NCI-H2107 treated with DMSO at 0.1 percent for 48 hours (cell line): ENCODE data around the gene TSSK2.
"Not testable (repeated sequence)": the region's sequence is repeated elsewhere in the genome, so short reads cannot be mapped to it uniquely, and the experiment has no call there.

Experiments
- DNase-seq: peaks from one replicate; lab custom pipeline; 2025; ENCODE audit not compliant: unreplicated experiment; lab: John Stamatoyannopoulos, UW

TSSK2 gene

GRCh38 chr22:19139974-19140373 lies 8.9 kb downstream of the TSSK2 start:
- no peak for DNase-seq

DNA sequence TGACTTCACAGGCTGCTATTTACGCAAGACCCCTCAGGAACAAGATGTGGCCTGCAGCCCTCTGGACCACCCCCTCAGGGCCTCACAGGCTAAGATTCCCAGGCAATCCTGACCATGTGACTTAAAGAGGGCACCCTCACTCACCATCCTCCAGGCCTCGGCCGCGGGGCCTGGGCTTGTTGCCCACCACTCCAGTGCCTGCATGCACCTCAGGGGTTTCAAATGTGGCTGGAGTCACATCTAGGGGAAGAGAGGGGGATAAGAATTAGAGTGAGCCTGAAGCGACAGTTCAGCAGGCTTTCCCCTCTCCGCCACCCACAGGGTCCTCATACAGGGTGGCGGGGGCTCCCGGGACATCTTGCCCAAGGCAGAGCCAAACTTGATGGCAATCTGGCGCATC lies 11.3 kb downstream of the TSSK2 start:
- no peak for DNase-seq

DNA sequence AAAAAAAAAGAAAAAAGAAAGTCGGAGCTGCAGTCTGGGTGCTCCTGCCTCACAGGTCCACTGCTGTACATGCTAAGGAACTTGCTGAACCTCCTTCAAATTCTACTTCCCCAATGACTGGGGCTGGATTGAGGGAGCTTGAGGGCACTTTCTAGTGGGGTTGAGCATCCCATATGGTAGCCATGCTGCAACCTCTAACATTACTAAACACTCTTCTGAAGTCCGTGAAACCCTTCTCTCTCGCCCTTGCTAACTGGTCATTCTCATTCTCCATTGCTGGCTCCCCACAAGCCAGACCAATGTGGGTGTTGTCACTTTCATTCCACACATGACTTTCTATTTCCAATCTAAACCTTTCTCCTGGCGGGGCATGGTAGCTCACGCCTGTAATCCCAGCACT lies 12.1 kb downstream of the TSSK2 start:
- DNase-seq = no peak

GRCh38 chr22:19143967-19144400 lies 12.9 kb downstream of the TSSK2 start:
- DNase-seq = no peak

DNA sequence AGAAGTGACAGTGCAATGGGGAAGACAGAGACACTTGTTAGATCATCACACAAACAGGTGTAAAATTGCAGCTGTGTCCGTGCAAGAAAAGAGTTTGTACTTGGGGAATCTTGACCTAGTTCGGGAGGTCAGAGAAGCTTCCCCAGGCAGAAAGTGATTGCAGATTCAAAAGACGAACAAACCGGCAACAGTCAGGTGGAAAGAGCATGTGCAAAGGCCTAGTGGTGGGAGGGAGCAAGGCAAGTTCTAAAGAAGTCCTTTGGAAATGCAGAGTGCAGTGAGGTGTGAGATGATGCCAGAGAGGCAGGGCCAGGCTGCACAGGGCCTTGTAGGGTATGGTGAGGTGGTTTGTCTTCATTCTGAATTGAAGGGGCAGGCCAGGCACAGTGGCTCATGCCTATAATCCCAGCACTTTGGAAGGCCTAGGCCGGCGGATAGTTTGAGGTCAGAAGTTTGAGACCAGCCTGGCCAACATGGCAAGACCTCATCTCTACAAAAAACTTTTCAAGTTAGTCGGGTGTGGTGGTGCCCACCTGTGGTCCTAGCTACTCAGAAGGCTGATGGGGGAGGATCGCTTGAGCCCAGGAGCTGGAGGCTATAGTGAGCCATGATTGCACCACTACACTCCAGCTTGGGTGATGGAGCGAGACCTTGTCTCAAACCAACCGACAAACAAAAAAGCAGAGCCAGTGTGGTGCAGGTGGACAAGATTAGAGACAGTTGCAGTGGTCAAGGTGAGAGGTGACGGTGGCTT lies 15.3 kb downstream of the TSSK2 start:
- no peak for DNase-seq

GRCh38 chr22:19147195-19147780 lies 16.2 kb downstream of the TSSK2 start:
- DNase-seq = no peak

- DNase-seq = no peak
These were observed 17.4 kb downstream of the TSSK2 start for GRCh38 chr22:19148417-19149046.

- no peak for DNase-seq
These were observed 18.2 kb downstream of the TSSK2 start for GRCh38 chr22:19149047-19149883.

DNA sequence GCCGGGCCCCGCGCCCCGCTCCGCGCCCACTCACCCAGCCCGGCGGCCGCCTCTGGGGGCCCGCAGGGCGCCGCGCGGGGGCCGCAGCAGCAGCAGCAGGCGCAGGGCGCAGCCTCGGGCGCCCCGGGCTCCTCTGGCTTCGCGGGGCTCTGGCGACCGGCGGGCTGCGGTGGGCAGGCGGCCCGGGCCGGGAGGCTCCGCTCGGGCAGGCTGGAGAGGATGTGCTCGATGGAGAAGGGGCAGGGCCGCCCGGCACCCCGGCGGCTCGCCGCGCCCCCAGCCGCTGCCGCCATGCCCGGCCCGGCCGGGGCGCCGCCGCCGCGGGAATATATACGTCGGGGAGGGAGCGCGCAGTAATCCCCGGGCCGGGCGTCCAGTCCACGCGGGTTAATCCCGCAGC lies 18.9 kb downstream of the TSSK2 start, which contains the start of gene GSC2:
GSC2 (minus strand) TSS at position 302 of the 400 bp plus-strand sequence; CDS start at position 293, 9 bp downstream.
- no peak for DNase-seq

DNA sequence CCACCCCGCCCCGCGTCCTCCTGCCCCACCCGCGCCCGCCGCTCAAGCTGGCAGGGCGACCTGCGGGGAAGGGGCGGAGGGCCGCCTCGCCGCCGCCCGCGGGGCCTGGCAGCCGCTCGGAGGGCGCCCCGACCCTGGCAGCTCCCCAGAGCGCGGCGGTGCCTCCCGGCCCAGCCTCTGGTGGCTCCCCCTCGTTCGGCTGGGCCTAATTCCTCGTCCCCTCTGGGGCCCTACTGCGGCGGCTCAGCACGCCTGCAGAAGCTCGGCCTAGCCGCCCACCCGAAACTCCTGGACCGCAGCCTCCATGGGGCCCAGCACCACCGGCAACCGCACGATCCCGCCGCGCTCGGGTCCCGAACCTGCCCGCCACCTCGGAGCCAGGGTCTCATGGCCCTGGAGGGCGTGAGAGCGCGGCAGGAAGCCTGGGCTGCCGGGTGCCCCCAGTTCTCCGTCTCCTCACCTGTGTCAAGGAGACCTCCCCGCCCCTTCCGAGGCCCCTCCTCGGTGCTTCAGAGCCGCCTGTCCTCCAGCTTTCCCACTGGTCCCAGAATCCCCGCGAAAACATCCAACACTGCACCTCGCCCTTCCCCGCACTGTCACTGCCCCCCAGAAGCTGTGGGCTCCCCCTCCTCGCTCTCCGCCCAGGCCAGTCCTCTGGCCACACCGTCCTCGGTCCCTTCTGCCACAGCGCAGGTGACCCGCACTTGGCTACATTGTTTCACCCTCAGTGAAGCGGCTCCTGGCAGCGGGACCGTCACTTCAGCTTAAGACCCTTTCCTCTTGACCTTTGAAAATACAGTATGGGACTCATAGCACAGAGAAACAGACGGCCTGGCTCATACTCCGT lies 19.6 kb downstream of the TSSK2 start:
- no peak for DNase-seq

- DNase-seq = no peak
These were observed 20.5 kb downstream of the TSSK2 start for GRCh38 chr22:19151329-19152191.

- no peak for DNase-seq
These were observed 22.1 kb downstream of the TSSK2 start for GRCh38 chr22:19152942-19153883.

- DNase-seq = not testable (repeated sequence)
These were observed 25.0 kb downstream of the TSSK2 start for GRCh38 chr22:19156109-19156508.

DNA sequence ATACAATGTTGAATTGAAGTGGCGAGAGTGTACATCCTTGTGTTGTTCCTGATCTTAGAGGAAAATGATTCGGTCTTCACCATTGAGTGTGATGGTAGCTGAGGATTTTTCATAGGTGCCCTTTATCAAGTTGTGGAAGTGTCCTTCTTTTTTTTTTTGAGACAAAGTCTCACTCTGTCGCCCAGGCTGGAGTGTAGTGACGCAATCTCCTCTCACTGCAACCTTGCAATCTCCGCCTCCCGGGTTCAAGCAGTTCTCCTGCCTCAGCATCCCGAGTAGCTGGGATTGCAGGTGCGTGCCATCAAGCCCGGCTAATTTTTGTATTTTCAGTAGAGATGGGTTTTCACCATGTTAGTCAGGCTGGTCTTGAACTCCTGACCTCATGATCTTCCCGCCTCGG lies 27.5 kb downstream of the TSSK2 start:
- DNase-seq = not testable (repeated sequence)

DNA sequence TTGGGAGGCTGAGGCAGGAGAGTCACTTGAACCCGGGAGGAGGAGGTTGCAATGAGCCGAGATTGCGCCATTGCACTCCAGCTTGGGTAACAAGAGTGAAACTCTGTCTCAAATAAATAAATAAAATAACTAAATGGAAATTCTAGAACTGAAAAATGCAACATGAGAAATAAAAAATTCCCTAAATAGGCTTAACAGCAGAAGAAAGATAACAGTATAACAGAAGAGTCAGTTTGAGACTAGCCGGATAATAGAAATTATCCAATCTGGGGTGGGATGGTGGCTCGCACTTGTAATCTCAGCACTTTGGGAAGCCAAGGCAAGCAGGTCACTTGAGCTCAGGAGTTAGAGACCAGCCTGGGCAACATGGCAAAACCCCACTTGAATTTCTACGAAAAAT lies 33.3 kb downstream of the TSSK2 start:
- DNase-seq = no peak

GRCh38 chr22:19166421-19166820 lies 35.3 kb downstream of the TSSK2 start:
- DNase-seq = no peak

DNA sequence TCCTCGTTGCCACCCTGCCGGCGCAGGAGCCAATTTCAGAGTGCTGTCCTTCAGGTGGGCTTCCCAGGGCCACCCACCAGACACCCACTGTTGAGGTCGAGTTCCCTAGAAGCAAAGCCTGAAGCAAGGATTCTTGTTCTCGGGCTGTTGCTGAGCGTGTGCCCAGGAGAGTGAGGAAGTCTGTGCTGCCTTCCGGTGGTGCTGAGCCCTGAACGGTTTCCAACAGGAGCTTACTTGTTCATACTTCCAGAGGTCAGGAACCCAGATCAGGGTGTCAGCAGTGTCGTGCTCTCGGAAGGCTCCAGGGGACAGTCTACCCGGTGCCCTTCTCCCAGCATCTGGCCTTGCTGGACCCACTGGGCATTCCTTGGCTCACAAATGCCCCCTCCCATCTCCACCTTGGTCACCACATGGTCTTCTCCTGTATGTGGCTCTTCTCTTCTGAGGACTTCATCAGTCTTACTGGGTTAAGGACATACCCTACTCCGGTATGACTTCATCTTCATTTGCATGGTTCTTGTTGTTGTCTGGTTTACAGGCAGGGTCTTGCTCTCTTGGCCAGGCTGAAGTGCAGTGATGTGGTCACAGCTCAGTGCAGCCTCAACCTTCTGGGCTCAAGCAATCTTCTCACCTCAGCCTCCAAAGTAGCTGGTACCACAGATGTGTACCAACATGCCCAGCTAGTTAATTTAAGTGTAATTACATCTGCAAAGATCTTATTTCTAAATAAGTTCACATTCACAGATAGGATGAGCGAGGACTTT lies 36.2 kb downstream of the TSSK2 start:
- DNase-seq = no peak
